GM12878 (cell line): Measurements from ENCODE around the gene GUCY1A1. TPM values are rescaled to one million over a fixed set of nuclear protein-coding genes. Genes with fewer than 3 reads are reported as not detected.

ENCODE experiments used
- ATAC-seq: fragments of 200-7000 bp; cut with Tn5 transposase; 3 replicates; pipeline ENCODE4 v1.9.1; 2020; ENCODE audit warnings: mild to moderate bottlenecking, moderate library complexity
- BruUV-seq: library from RNA; stranded (reverse); fragments of 400-500 nt; replicated peaks from 2 replicates; lab custom pipeline; 2021; lab: Mats Ljungman, UMichigan
- CTCF ChIA-PET: fragments of 300-600 bp; sonication (Branson Sonifier 250); formaldehyde crosslinking; extraction: SDS; loops from one replicate; lab custom pipeline; 2021; ENCODE audit warnings: inconsistent platforms; lab: Yijun Ruan, JAX
- POLR2A ChIA-PET: fragments of 350-600 bp; formaldehyde crosslinking; extraction: SDS; loops from one replicate; lab custom pipeline; 2021; ENCODE audit warnings: inconsistent platforms; lab: Charles Lee
- RAD21 ChIA-PET: fragments of 300-600 bp; sonication (Branson Sonifier 250); formaldehyde crosslinking; loops from one replicate; lab custom pipeline; 2023; ENCODE audit warnings: antibody characterized with exemption; ENCODE audit not compliant: unreplicated experiment; lab: Charles Lee
- SMC1A ChIA-PET: fragments of 300-600 bp; sonication (Branson Sonifier 250); formaldehyde crosslinking; loops from one replicate; lab custom pipeline; 2023; ENCODE audit not compliant: unreplicated experiment, uncharacterized antibody; lab: Charles Lee
- DNase-seq: peaks from one replicate; pipeline ENCODE4 v3.0.0-alpha.2; 2011; ENCODE audit warnings: low read depth, low spot score
- FAIRE-seq: peaks from 3 replicates; lab custom pipeline; 2011; peaks lifted over from hg19 to GRCh38; lab: Jason Lieb, UNC
- H2AFZ ChIP-seq: 2 replicates; pipeline ENCODE4 v1.6.0; 2011; ENCODE audit warnings: low read depth, low read length, control low read depth; ENCODE audit not compliant: control insufficient read depth
- H3K27ac ChIP-seq: 2 replicates; pipeline ENCODE4 v1.5.1; 2011; ENCODE audit warnings: control low read depth; ENCODE audit not compliant: control insufficient read depth, insufficient read depth
- H3K27me3 ChIP-seq, 2 experiments: replicated peaks in 1 of 2; 2 replicates each; pipeline versions ENCODE4 v1.6.0 to v1.6.1; 2011; ENCODE audit warnings: low read length in 1 of 2; ENCODE audit not compliant: control insufficient read depth in 2 of 2, insufficient read depth in 2 of 2
- H3K36me3 ChIP-seq, 2 experiments: 2 replicates each; pipeline ENCODE4 v1.5.1; 2011; ENCODE audit warnings: low read length in 1 of 2; ENCODE audit not compliant: control insufficient read depth in 2 of 2, insufficient read depth in 2 of 2
- H3K4me1 ChIP-seq: 2 replicates; pipeline ENCODE4 v1.6.1; 2011; ENCODE audit warnings: mild to moderate bottlenecking, low read length, moderate library complexity, mixed read lengths; ENCODE audit not compliant: control insufficient read depth, insufficient read depth
- H3K4me2 ChIP-seq: 2 replicates; pipeline ENCODE4 v1.6.0; 2011; ENCODE audit warnings: control low read depth; ENCODE audit not compliant: control insufficient read depth, insufficient read depth
- H3K4me3 ChIP-seq: fragments of 200-600 bp; sonication (generic); 2 replicates; pipeline ENCODE4 v1.5.1; 2016
- H3K79me2 ChIP-seq: 2 replicates; pipeline ENCODE4 v1.6.0; 2011; ENCODE audit warnings: low read length; ENCODE audit not compliant: control insufficient read depth, insufficient read depth
- H3K9ac ChIP-seq: 2 replicates; pipeline ENCODE4 v1.8.0; 2011; ENCODE audit warnings: low read length, control low read depth, mixed read lengths; ENCODE audit not compliant: control insufficient read depth, insufficient read depth
- H3K9me3 ChIP-seq: replicated peaks from 3 replicates; pipeline ENCODE4 v1.5.1; 2011; ENCODE audit warnings: mild to moderate bottlenecking, low read length; ENCODE audit not compliant: control insufficient read depth, insufficient read depth
- H4K20me1 ChIP-seq: 2 replicates; pipeline ENCODE4 v1.6.0; 2011; ENCODE audit not compliant: control insufficient read depth, insufficient read depth
- BCL11A ChIP-seq: IDR thresholded peaks from 2 replicates; pipeline ENCODE4 v1.6.1; 2011; ENCODE audit warnings: low read depth, low read length
- BMI1 ChIP-seq: fragments of 450-650 bp; IDR thresholded peaks from 2 replicates; pipeline ENCODE4 v1.6.1; 2016; ENCODE audit warnings: mild to moderate bottlenecking, moderate library complexity, borderline replicate concordance
- CBX3 ChIP-seq: fragments of 200-600 bp; sonication (generic); IDR thresholded peaks from 2 replicates; pipeline ENCODE4 v1.6.1; 2016; ENCODE audit warnings: low read depth, borderline replicate concordance
- CHD1 ChIP-seq: IDR thresholded peaks from 2 replicates; pipeline ENCODE4 v1.6.1; 2012; ENCODE audit warnings: low read depth, low read length, improper control_type of control experiment
- CREM ChIP-seq: IDR thresholded peaks from 2 replicates; pipeline ENCODE4 v1.6.1; 2014; ENCODE audit warnings: antibody characterized with exemption, low read depth
- IRF4 ChIP-seq: IDR thresholded peaks from 2 replicates; pipeline ENCODE4 v1.6.1; 2011; ENCODE audit warnings: low read depth, low read length
- MAX ChIP-seq: IDR thresholded peaks from 2 replicates; pipeline ENCODE4 v1.6.1; 2012; ENCODE audit warnings: low read depth, low read length, improper control_type of control experiment
- NR2C1 ChIP-seq: fragments of 450-650 bp; IDR thresholded peaks from 2 replicates; pipeline ENCODE4 v1.6.1; 2017; ENCODE audit warnings: antibody characterized with exemption, mild to moderate bottlenecking, moderate library complexity
- NRF1 ChIP-seq: conservative IDR thresholded peaks from 2 replicates; pipeline ENCODE4 v1.6.1; 2011; ENCODE audit warnings: mild to moderate bottlenecking, low read depth, low read length, improper control_type of control experiment
- RAD21 ChIP-seq: IDR thresholded peaks from 2 replicates; pipeline ENCODE4 v1.6.1; 2011; ENCODE audit warnings: mild to moderate bottlenecking, low read depth, low read length, moderate library complexity; ENCODE audit not compliant: insufficient read depth
- RFX5 ChIP-seq: IDR thresholded peaks from 2 replicates; pipeline ENCODE4 v1.6.1; 2011; ENCODE audit warnings: low read depth, low read length, improper control_type of control experiment
- ZNF24 ChIP-seq: fragments of 450-650 bp; IDR thresholded peaks from 2 replicates; pipeline ENCODE4 v1.6.1; 2017; ENCODE audit warnings: antibody characterized with exemption, mild to moderate bottlenecking
- ZSCAN29 ChIP-seq: fragments of 450-650 bp; IDR thresholded peaks from 2 replicates; pipeline ENCODE4 v1.6.1; 2017; ENCODE audit warnings: mild to moderate bottlenecking, moderate library complexity
- WGBS: methylation state at CpG from one replicate; pipeline ENCODE4 v1.1.6; 2016; ENCODE audit warnings: low lambda C conversion rate; ENCODE audit not compliant: insufficient replicate concordance, insufficient coverage; ENCODE audit errors: missing lambda C conversion rate; 5-methylcytosine and 5-hydroxymethylcytosine counted together
- in situ Hi-C: fragments of 300-500 bp; cut with MboI; formaldehyde crosslinking; loops from 9 replicates; pipeline ENCODE4 v1.14.3; 2018; ENCODE audit warnings: mixed read lengths
- intact Hi-C: fragments of 100-400 bp; cut with micrococcal nuclease; formaldehyde crosslinking; loops from one replicate; pipeline ENCODE4 v1.14.2; 2022; ENCODE audit not compliant: unreplicated experiment
- polyA plus RNA-seq, 11 experiments: library from polyadenylated mRNA; depleted of rRNA in 4 of 11; unstranded in 6 of 11; stranded (reverse) in 5 of 11; fragments of >200 nt; fragmentation: Nextera tagmentation in 4 of 11; fragmentation: Illumina TruSeq in 1 of 11; extraction: Ambion mirVana in 4 of 11; extraction: Trizol in 1 of 11; gene quantifications; 1 replicate in 1 of 11; 2 replicates in 10 of 11; pipeline versions ENCODE4 v1.2.1 to v1.2.3, GENCODE V29; 2011 to 2016; ENCODE audit warnings: inconsistent platforms in 2 of 11, missing spikeins in 2 of 11, low read depth in 1 of 11
- total RNA-seq, 4 experiments: library from RNA; depleted of rRNA in 3 of 4; stranded (reverse); fragments of >200 nt in 3 of 4; fragmentation: Illumina TruSeq in 1 of 4; extraction: Trizol in 1 of 4; gene quantifications; 2 replicates each; pipeline versions ENCODE4 v1.2.1 to v1.2.3, GENCODE V29; 2013 to 2021
- TF ChIP-seq, protein P1 (sequence below): fragments of 450-650 bp; formaldehyde crosslinking; IDR thresholded peaks from 2 replicates; pipeline ENCODE4 v1.4.0; 2022; ENCODE audit warnings: mild to moderate bottlenecking, moderate library complexity
- TF ChIP-seq, protein P2 (sequence below): fragments of 450-650 bp; IDR thresholded peaks from 2 replicates; pipeline ENCODE4 v1.6.1; 2017; ENCODE audit warnings: mild to moderate bottlenecking
- TF ChIP-seq, protein P3 (sequence below): fragments of 450-650 bp; IDR thresholded peaks from 2 replicates; pipeline ENCODE4 v1.6.1; 2016; ENCODE audit warnings: mild to moderate bottlenecking, moderate library complexity, borderline replicate concordance

The GUCY1A1 gene
- total and polyA plus RNA-seq, 10 of the 15 experiments (the other 5 are each of a cell fraction or from before 2014, with no cell fraction given), result 0.44 to 22.6 (median 0.55) TPM

- CTCF ChIA-PET, result interaction anchor here (0.8 to 1.5 kb wide), 5 partner anchors 9 to 240 kb away, joined by 3 to 4 read pairs (median 3); no protein-coding TSS in a partner anchor
- in situ Hi-C loops, result no loop called here
- 18% methylated on average over 3 of the region's 3 CpGs for WGBS
- no peak for TF ChIP-seq CBX3
- no peak for TF ChIP-seq IRF4
- TF ChIP-seq BMI1, result no peak
- no peak for TF ChIP-seq NR2C1
- TF ChIP-seq RAD21, result no peak
- no peak for TF ChIP-seq NRF1
- TF ChIP-seq CHD1, result no peak
- no peak for TF ChIP-seq ZNF24
- TF ChIP-seq, protein P1, sequence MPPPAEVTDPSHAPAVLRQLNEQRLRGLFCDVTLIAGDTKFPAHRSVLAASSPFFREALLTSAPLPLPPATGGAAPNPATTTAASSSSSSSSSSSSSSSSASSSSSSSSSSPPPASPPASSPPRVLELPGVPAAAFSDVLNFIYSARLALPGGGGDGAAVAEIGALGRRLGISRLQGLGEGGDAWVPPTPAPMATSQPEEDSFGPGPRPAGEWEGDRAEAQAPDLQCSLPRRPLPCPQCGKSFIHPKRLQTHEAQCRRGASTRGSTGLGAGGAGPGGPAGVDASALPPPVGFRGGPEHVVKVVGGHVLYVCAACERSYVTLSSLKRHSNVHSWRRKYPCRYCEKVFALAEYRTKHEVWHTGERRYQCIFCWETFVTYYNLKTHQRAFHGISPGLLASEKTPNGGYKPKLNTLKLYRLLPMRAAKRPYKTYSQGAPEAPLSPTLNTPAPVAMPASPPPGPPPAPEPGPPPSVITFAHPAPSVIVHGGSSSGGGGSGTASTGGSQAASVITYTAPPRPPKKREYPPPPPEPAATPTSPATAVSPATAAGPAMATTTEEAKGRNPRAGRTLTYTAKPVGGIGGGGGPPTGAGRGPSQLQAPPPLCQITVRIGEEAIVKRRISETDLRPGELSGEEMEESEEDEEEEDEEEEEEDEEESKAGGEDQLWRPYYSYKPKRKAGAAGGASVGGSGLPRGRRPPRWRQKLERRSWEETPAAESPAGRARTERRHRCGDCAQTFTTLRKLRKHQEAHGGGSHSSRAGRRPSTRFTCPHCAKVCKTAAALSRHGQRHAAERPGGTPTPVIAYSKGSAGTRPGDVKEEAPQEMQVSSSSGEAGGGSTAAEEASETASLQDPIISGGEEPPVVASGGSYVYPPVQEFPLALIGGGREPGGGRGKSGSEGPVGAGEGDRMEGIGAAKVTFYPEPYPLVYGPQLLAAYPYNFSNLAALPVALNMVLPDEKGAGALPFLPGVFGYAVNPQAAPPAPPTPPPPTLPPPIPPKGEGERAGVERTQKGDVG (CRISPR knock-in tag), result no peak
- TF ChIP-seq, protein P2, sequence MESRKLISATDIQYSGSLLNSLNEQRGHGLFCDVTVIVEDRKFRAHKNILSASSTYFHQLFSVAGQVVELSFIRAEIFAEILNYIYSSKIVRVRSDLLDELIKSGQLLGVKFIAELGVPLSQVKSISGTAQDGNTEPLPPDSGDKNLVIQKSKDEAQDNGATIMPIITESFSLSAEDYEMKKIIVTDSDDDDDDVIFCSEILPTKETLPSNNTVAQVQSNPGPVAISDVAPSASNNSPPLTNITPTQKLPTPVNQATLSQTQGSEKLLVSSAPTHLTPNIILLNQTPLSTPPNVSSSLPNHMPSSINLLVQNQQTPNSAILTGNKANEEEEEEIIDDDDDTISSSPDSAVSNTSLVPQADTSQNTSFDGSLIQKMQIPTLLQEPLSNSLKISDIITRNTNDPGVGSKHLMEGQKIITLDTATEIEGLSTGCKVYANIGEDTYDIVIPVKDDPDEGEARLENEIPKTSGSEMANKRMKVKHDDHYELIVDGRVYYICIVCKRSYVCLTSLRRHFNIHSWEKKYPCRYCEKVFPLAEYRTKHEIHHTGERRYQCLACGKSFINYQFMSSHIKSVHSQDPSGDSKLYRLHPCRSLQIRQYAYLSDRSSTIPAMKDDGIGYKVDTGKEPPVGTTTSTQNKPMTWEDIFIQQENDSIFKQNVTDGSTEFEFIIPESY, result no peak
- TF ChIP-seq CREM, result no peak
- TF ChIP-seq, protein P3, sequence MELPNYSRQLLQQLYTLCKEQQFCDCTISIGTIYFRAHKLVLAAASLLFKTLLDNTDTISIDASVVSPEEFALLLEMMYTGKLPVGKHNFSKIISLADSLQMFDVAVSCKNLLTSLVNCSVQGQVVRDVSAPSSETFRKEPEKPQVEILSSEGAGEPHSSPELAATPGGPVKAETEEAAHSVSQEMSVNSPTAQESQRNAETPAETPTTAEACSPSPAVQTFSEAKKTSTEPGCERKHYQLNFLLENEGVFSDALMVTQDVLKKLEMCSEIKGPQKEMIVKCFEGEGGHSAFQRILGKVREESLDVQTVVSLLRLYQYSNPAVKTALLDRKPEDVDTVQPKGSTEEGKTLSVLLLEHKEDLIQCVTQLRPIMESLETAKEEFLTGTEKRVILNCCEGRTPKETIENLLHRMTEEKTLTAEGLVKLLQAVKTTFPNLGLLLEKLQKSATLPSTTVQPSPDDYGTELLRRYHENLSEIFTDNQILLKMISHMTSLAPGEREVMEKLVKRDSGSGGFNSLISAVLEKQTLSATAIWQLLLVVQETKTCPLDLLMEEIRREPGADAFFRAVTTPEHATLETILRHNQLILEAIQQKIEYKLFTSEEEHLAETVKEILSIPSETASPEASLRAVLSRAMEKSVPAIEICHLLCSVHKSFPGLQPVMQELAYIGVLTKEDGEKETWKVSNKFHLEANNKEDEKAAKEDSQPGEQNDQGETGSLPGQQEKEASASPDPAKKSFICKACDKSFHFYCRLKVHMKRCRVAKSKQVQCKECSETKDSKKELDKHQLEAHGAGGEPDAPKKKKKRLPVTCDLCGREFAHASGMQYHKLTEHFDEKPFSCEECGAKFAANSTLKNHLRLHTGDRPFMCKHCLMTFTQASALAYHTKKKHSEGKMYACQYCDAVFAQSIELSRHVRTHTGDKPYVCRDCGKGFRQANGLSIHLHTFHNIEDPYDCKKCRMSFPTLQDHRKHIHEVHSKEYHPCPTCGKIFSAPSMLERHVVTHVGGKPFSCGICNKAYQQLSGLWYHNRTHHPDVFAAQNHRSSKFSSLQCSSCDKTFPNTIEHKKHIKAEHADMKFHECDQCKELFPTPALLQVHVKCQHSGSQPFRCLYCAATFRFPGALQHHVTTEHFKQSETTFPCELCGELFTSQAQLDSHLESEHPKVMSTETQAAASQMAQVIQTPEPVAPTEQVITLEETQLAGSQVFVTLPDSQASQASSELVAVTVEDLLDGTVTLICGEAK, result no peak
- no peak for TF ChIP-seq MAX
- no peak for TF ChIP-seq RFX5
- TF ChIP-seq ZSCAN29, result no peak
- no peak for TF ChIP-seq BCL11A
Observed at GRCh38 chr4:155681886-155682285, 15.2 kb downstream of the GUCY1A1 start.

More at GRCh38 chr4:155681886-155682285, 15.2 kb downstream of the GUCY1A1 start:
- ATAC-seq (no peak), FAIRE-seq (no peak), DNase-seq (no peak)
- H4K20me1 ChIP-seq, result no peaks in the 10 kb centered on the region
- no peaks in the 10 kb centered on the region for H3K27me3 ChIP-seq
- ChIA-PET SMC1A (interaction anchor here (0.6 to 6.0 kb wide), 13 partner anchors 9 to 88 kb away, joined by 3 to 48 read pairs (median 5); no protein-coding TSS in a partner anchor), POLR2A (interaction anchor here (0.8 to 1.3 kb wide), 7 partner anchors 9 to 76 kb away, joined by 3 to 6 read pairs (median 3); partner anchors contain the start of genes GUCY1A1 and GUCY1B1), RAD21 (interaction anchor here (1.0 to 1.9 kb wide), 6 partner anchors 9 to 153 kb away, joined by 3 to 7 read pairs (median 4); partner anchors contain the start of gene GUCY1A1)
- H3K9me3 ChIP-seq, result no peaks in the 10 kb centered on the region
- no peak overlapping the region for H3K4me3 ChIP-seq
- H3K4me2 ChIP-seq, result no peak overlapping the region
- H2AFZ ChIP-seq, result no peak overlapping the region
- BruUV-seq, result no TSS peak
- no peak overlapping the region for H3K9ac ChIP-seq
- H3K4me1 ChIP-seq, result no peaks in the 10 kb centered on the region
- no peaks in the 10 kb centered on the region for H3K36me3 ChIP-seq
- H3K27ac ChIP-seq, result no peak overlapping the region
- no peaks in the 10 kb centered on the region for H3K79me2 ChIP-seq
- intact Hi-C loops, result no loop called here
